Measurements from ENCODE around the gene ADAMTS18. TPM values are rescaled to one million over a fixed set of nuclear protein-coding genes. Genes with fewer than 3 reads are reported as not detected.

ADAMTS18 gene
- total RNA-seq, 1 experiment from 2014 or later = not detected

DNA sequence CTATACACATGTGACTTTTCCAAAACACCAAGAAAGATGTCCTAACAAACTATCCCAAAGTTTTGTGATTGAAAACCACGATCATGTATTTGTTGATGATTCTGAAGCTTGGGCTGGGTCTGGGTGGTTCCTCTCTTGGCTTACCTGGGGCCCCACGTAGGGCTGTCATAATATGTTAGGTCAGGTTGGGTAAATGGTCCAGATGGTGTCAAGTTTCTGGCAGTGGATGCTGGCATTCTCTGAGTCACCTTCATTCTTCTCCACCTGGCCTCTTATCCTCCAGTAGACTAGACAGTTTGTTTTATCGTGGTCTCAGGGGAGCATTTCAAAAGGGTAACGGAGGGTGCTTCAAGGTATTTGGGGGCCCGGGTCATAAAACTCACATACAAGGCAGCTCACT lies 196.2 kb downstream of the ADAMTS18 start:
- Histone ChIP-seq H3K27ac (ENCODE audit: low read depth, low read length) (no peak overlapping the region), H3K9me3 (ENCODE audit: control insufficient read depth in 1 of 2, insufficient read depth in 1 of 2, low read depth in 1 of 2, low read length in 2 of 2) (no peaks in the 10 kb centered on the region), H3K4me2 (ENCODE audit: low read length) (no peak overlapping the region), H3K36me3 (ENCODE audit: control insufficient read depth in 1 of 2, insufficient read depth in 2 of 2, low read length in 2 of 2) (no peaks in the 10 kb centered on the region), H3K27me3 (ENCODE audit: insufficient read depth, low read length) (no peaks in the 10 kb centered on the region; the same call in 1 of the 2 replicates), H3K79me2 (ENCODE audit: insufficient read depth, low read length) (no peaks in the 10 kb centered on the region), H3K4me3 (replicated peaks in 1 of 2; ENCODE audit: low read depth in 1 of 2, low read length in 2 of 2) (no peak overlapping the region), H3K4me1 (ENCODE audit: control insufficient read depth in 1 of 2, insufficient read depth in 2 of 2, low read length in 2 of 2) (peaks cover 0 to 5% of the 10 kb centered on the region in 2 experiments; a peak in 2 of 4 replicates), H3K9me2 (ENCODE audit: insufficient read depth) (no peaks in the 10 kb centered on the region), H2AFZ (ENCODE audit: low read depth, low read length, poor library complexity, severe bottlenecking) (no peak overlapping the region), H4K20me1 (ENCODE audit: insufficient read depth) (no peaks in the 10 kb centered on the region), H3K9ac (ENCODE audit: low read length) (no peak overlapping the region)
- intact Hi-C loops (cut with micrococcal nuclease) = loop anchor here (5.0 to 10.0 kb wide), 3 partner anchors 166 to 859 kb away; partner anchors contain the start of gene WWOX
- ChIA-PET CTCF (interaction anchor here (1.2 kb wide), 1 partner anchor 345 kb away, joined by 7 read pairs; no protein-coding TSS in a partner anchor), POLR2A (no interaction called here), RAD21 (ENCODE audit: low non-redundant PET in 1 of 2, low total read pairs in 2 of 2, uncharacterized antibody in 2 of 2, unreplicated experiment in 2 of 2) (no interaction called here)
- no peak for TF ChIP-seq YY1 (IDR thresholded peaks at IDR 0.05; ENCODE audit: extremely low read depth, insufficient replicate concordance, low read depth, low read length)
- TF ChIP-seq ZFX (IDR thresholded peaks at IDR 0.05) = no peak
- TF ChIP-seq EZH2phosphoT487 (IDR thresholded peaks at IDR 0.05; ENCODE audit: borderline replicate concordance) = no peak
- TF ChIP-seq CBX3 (IDR thresholded peaks at IDR 0.05; ENCODE audit: low read depth) = no peak
- TF ChIP-seq SIN3A (IDR thresholded peaks at IDR 0.05; ENCODE audit: low read depth) = no peak
- TF ChIP-seq, protein P1, sequence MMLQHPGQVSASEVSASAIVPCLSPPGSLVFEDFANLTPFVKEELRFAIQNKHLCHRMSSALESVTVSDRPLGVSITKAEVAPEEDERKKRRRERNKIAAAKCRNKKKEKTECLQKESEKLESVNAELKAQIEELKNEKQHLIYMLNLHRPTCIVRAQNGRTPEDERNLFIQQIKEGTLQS (IDR thresholded peaks at IDR 0.05) = no peak
- TF ChIP-seq SRF (IDR thresholded peaks at IDR 0.05; ENCODE audit: low read depth) = no peak
- no peak for TF ChIP-seq SP1 (IDR thresholded peaks at IDR 0.05; ENCODE audit: low read depth)
- TF ChIP-seq RAD21 (IDR thresholded peaks at IDR 0.05; ENCODE audit: low read depth) = no peak
- no peak for TF ChIP-seq REST (IDR thresholded peaks at IDR 0.05; ENCODE audit: low read depth)
- no peak for TF ChIP-seq MAX (IDR thresholded peaks at IDR 0.05)
- no peak for TF ChIP-seq ELF1 (IDR thresholded peaks at IDR 0.05; ENCODE audit: borderline replicate concordance, low read depth)
- no peak for TF ChIP-seq POLR2AphosphoS5 (IDR thresholded peaks at IDR 0.05; ENCODE audit: low read depth, low read length)
- no peak for TF ChIP-seq CEBPB (IDR thresholded peaks at IDR 0.05; ENCODE audit: low read depth)
- TF ChIP-seq TCF7L2 (IDR thresholded peaks at IDR 0.05; ENCODE audit: borderline replicate concordance, extremely low read depth, insufficient read depth, insufficient read length) = no peak
- no TSS peak for BruUV-seq (replicated peaks)
- ATAC-seq (no peak), DNase-seq (ENCODE audit: low read depth, low spot score) (no peak)
